GM21515 (cell line): Measurements from ENCODE around the gene STARD9.
"Not testable (repeated sequence)": the region's sequence is repeated elsewhere in the genome, so short reads cannot be mapped to it uniquely, and the experiment has no call there.

Experiments
- ATAC-seq: cut with Tn5 transposase; IDR thresholded peaks from one replicate; pipeline ENCODE4 v1.9.1; 2021; ENCODE audit not compliant: unreplicated experiment

The STARD9 gene

DNA sequence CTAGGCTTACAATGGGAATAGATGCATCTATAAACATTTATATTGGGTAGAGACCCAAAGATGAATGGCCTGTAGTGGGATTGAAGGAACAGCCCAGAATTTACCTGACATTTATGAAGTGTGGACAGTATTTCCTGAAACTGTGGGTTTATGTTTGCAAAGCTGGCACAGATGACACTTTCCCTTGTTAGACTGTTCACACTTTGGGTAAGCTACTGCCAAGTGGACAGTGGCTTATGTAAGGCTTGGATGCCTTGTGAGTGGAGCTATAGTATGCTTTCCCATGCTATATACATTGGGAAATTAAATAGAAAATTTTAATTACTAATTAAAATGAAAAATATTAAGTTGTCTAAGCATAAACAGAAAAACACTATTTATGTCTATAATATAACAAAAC, 48.5 kb downstream of the STARD9 start:
- ATAC-seq, result no peak

DNA sequence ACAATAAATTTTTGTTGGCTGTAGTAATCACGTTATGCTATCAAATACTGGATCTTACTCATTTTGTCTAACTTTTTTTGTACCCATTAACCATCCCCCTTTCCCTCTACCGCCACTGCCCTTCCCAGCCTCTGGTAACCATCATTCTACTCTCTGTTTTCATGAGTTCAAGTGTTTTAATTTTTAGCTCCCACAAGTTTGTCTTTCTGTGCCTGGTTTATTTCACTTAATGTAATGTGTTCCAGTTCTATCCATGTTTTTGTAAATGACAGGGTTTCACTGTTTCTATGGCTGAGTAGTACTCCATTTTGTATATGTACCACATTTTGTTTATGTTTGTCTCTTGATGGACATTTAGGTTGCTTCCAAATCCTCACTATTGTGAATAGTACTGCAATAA, 52.1 kb downstream of the STARD9 start:
- no peak for ATAC-seq

DNA sequence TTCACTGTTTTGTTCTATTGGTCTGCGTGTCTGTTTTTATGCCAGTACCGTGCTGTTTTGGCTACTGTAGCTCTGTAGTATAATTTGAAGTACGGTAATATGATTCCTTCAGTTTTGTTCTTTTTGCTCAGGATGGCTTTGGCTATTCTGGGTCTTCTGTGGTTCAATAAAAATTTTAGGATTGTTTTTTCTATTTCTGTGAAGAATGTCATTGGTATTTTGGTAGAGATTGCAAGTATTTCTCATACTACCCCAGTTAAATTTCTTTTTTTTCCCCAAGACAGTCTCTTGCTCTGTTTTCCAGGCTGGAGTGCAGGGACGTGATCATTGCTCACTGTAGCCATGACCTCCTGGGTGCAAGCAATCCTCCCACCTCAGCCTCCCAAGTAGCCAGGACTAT, 53.4 kb downstream of the STARD9 start:
- ATAC-seq, result no peak

DNA sequence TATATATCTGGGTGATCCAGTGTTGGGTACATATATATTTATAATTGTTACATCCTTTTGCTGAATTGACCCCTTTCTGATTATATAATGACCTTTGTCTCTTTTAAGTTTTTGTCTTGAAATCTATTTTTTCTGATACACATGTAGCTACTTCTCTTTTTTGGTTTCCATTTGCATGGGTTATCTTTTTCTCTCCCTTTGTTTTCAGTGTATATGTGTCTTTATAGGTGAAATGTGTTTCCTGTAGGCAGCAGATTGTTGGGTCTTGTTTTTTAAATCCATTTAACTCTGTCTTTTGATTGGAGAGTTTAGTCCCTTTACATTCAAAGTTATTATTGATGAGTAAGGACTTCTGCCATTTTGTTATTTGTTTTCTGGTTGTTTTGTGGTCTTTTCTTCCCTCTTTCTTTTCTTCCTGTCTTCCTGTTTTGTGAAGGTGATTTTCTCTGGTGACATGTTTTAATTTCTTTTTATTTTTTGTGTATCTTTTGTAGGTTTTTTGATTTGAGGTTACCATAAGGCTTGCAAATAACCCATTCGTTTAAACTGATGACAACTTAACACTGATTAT, 56.8 kb downstream of the STARD9 start:
- ATAC-seq, result no peak

DNA sequence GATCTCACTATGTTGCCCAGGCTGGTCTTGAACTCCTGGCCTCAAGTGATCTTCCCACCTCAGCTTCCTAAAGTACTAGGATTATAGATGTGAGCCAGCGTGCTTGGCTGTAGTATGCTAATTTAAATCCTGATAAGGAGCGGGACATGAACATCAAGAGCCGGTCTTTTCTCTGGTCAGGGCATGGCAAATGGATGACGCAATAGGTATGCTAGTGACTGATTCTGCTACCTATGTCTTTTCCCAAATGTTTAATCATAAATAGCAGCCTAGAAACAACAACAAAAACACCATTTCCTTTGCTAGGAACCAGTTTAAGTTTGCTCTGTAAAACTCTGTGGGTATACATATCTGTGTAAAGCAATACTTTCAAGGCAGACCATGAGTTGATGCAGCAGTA, 64.7 kb downstream of the STARD9 start:
- no peak for ATAC-seq

- no peak for ATAC-seq
Measured at GRCh38 chr15:42650208-42651066, 75.0 kb downstream of the STARD9 start.

- no peak for ATAC-seq
Measured at GRCh38 chr15:42665827-42666226, 90.4 kb downstream of the STARD9 start.

DNA sequence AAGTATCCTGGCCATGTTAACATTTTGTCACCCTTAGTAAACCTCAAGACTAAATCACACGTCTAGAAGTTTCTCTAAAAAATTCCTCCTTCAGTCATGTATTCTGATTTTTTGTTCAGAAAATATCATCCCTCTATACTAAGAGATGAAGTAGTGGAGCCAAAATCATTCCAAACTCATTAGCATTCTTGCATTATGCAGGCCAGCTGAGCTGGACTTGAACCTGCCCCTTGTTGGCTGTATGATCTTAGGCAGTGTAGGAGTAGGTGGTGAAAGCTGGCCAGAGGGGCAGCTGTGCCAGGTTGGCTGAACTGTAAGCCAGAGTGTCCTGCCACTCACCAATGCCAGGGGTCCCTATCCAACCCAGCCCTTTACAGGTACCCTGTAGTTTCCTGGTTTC, 92.4 kb downstream of the STARD9 start:
- no peak for ATAC-seq

DNA sequence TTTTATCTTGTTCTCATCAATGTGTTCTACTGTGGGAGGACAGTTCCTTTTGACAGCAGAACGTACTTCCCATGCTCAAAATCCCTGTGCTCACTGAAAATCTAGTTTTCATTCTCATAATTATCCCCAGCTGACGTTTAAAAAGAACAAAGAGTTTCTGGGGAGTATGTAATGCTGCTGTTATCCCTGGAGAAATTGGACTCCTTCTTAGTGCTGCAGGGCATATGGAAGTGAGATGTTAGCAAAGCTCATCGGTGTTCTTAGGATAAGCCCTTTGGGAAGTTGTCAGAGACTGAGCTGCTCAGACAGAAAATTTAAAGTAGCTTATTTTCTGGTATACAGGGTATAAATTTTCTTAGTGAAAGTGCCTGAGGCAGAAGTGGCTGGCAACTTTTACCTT, 95.0 kb downstream of the STARD9 start:
- ATAC-seq, result no peak

DNA sequence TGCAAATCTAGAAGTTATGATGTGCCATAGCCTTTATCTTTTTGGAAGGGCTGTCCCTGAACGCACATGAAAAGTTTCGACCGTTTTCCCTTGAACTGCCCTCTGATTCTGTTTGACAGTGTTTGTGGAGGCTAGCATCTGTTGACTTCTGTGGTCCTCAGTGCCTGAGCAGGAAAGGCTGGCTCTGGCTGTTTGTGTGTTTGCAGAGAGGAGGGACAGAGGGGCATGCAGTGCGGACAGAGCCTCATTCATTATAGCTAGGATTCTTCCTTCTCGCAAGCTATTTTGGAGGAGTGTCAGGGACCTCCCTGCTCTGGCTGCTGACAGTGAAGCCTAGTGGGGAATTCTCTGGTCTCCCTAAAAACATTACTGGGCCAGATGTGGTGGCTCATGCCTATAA, 97.0 kb downstream of the STARD9 start:
- ATAC-seq, result no peak

DNA sequence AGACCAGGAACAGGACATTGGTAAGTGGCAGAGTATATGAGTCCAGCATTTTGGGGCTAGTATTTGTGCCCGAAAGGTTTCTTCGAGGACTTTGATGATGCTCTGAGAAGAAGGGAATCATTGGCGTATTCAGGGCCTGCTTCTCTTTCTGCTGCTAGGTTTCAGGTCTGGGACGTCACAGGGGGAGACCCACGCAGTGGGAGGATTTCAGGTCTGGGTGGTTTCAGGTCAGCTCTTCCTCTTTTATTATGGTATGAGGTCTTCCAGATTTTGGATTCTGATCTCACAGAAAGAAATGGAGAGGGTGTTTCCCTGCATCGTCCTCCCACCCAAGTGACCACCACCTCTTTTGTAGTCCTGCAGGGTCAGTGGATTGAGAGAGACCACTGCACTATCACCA, 99.1 kb downstream of the STARD9 start:
- no peak for ATAC-seq

DNA sequence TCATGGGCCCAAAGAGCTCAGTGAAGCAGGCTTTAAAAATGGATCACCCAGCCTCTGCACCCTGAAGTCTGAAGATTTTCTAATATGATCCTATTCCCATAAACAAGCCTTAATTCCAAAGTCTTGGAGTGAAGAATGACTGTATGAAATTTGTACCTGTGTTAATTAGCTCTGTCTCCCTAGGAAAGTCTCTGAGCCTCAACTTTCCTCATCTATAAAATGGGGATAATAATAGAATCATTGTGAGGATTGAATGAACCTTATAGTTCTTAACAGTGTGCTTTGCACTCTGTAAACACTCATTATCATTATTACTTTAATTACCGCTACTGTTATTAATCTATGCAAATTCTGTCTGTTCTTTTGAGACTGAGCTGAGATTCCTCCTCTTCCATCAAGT, 99.6 kb downstream of the STARD9 start:
- ATAC-seq, result no peak

DNA sequence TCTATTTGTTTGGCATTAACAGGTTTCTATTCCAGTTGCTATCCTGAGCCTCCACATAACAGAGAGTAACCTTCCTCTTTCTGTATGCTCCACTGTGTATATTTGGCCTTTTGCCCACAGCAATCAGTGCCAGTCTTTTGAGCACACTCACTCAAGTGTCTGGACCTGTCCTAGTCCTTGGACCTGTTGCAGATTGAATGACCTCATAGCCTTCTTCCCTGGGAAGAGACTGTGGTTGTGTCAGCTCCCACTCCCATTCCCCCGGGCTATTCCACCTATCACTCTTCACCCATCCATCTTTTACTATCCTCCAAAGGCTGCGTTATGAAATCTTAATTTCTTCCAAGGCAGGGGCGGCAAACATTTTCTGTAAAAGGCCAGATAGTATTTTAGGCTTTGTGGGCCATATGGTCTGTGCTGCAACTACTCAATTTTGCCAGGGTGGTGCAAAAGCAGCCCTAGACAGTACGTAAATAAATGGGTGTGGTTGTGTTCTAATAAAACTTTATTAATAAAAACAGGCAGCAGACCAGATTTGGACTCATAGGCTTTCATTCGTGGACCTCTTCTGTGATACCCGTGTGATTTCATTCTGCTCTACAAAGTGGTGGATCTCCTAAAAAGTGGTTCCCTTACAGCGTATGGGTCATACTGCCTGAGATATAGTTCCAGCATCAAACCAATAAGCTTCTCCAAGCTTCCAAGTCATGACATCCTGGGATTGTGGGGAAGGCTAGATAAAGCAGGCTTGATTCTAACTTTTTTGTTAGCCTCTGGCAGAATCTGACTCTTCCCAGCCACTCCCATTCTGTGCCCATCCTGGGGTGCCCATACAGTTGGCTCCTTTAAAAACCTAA, 104.1 kb downstream of the STARD9 start:
- ATAC-seq, result no peak

DNA sequence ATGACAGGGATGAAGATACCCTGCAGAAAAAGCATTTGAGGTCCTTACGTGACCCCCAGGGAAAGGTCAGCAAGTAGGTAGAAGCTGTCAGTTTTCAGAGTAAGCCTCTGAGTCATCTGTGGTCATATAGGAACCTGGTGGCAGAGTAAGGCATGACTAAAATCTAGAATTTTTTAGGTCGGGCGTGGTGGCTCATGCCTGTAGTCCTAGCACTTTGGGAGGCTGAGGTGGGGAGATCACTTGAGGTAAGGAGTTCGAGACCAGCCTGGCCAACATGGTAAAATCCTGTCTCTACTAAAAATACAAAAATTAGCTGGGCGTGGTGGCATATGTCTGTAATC, 104.7 kb downstream of the STARD9 start:
- not testable (repeated sequence) for ATAC-seq

DNA sequence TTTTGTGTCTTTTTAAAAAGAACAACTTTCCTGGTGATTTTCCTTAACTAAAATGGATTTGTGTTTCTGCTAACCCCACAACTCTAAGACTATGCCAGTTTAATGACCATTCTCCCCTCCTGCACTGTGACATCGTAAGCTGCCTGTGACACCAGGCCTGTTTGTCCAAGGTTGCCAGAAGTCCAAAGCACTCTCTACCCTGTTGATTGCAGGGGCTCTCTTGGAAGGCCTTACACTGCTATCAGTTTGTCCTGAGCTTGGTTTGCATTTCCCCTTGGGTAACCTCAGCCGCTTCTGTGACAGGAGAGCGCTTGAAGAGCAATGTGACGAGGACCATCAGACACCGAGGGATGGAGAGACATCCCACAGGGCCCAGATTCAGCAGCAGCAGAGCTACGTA, 105.7 kb downstream of the STARD9 start:
- no peak for ATAC-seq

- ATAC-seq, result no peak
Measured at GRCh38 chr15:42686281-42686680, 110.9 kb downstream of the STARD9 start.

- no peak for ATAC-seq
Measured at GRCh38 chr15:42687740-42688139, 112.3 kb downstream of the STARD9 start.

DNA sequence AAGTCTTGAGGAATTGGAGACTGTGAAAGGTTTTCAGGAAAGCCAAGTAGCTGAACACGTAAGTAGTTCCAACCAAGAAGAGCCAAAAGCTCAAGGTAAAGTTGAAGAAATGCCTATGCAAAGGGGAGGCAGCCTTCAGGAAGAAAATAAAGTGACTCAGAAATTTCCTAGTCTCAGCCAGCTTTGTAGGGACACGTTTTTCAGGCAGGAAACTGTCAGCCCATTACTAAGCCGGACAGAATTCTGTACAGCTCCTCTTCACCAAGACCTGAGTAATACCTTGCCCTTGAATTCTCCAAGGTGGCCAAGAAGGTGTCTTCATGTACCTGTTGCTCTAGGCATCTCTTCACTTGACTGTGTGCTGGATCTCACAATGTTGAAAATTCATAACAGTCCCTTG, 112.9 kb downstream of the STARD9 start:
- ATAC-seq, result no peak

DNA sequence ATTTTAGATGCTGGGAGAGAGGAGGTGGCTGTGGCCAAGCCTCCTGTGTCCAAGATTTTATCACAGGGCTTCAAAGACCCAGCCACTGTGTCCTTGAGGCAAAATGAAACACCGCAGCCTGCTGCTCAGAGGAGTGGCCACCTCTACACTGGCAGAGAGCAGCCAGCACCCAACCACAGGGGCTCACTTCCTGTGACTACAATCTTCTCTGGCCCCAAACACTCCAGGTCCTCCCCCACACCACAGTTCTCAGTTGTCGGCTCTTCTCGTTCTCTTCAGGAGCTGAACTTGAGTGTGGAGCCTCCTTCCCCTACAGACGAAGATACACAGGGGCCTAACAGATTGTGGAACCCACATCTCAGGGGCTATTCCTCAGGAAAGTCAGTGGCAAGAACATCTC, 115.9 kb downstream of the STARD9 start:
- ATAC-seq, result no peak

GRCh38 chr15:42691770-42692169, 116.4 kb downstream of the STARD9 start:
- ATAC-seq, result no peak

DNA sequence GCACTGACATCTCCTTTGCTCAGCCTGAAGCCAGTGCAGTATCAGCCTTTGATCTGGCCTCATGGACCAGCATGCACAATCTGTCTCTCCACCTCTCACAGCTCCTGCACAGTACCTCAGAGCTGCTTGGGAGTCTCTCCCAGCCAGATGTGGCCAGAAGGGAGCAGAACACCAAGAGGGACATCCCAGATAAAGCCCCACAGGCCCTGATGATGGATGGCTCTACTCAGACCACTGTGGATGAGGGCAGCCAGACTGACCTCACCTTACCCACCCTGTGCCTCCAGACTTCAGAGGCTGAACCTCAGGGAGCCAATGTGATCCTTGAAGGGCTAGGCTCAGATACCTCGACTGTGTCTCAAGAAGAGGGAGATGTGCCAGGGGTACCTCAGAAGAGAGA, 117.1 kb downstream of the STARD9 start:
- no peak for ATAC-seq

GRCh38 chr15:42692997-42693396, 117.6 kb downstream of the STARD9 start:
- no peak for ATAC-seq
